ENCODE measurements around the gene ARL14.
A peak's percentile ranks its signal among the peaks of the same experiment; 100 is the strongest.

ARL14 gene

DNA sequence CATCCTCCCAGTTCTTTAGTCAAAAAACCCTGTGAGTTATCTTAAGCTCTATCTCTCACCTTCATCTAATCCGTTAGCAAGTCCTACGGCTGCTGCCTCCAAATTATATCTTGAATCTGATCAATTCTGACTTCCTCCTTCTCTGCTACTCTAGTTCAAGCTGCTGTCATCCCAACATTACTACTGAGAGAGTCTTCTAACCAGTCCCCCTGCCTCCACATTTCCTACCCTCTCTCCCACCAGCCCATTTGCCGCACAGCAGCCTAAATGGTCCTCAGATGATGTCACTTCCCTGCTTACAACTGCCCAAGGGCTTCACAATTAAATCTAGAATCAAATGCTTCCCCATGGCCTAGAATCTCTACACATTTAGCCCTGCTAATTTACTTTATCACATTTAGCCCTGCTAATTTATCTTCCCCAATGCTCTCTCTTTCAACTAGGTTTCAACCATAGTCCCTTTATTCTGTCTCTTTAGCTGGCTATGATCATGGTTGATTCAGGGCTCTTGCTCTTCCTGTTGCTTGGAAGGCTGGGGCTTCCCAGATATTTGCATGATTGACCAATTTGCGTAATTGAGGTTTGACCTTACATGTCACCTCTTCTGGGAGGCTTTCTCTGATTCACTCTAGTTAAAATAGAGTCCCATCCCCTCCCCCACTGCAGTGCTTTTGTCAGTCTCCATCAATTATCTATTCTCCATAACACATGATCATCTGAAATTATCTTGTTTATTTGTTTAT, 11.0 kb upstream of the ARL14 start:
- peak overlapping the region; percentile 60 for H3K27ac Mint-ChIP-seq
- H3K9me3 Mint-ChIP-seq = no peaks in the 10 kb centered on the region
- H3K27me3 Mint-ChIP-seq = peaks cover 4% of the 10 kb centered on the region
- DNase-seq (peak; percentile 9), ATAC-seq (peak; percentile 65)
- peaks cover 13% of the 10 kb centered on the region for H3K4me1 Mint-ChIP-seq
- H3K4me3 Mint-ChIP-seq = no peak overlapping the region
- no peaks in the 10 kb centered on the region for H3K36me3 Mint-ChIP-seq (ENCODE audit: low read depth)

GRCh38 chr3:160667452-160667851, 9.5 kb upstream of the ARL14 start:
- DNase-seq (no peak), ATAC-seq (peak; percentile 58)
- peaks cover 13% of the 10 kb centered on the region for H3K4me1 Mint-ChIP-seq
- no peak overlapping the region for H3K27ac Mint-ChIP-seq
- H3K27me3 Mint-ChIP-seq = peaks cover 4% of the 10 kb centered on the region
- H3K4me3 Mint-ChIP-seq = no peak overlapping the region
- H3K36me3 Mint-ChIP-seq (ENCODE audit: low read depth) = no peaks in the 10 kb centered on the region
- H3K9me3 Mint-ChIP-seq = no peaks in the 10 kb centered on the region

DNA sequence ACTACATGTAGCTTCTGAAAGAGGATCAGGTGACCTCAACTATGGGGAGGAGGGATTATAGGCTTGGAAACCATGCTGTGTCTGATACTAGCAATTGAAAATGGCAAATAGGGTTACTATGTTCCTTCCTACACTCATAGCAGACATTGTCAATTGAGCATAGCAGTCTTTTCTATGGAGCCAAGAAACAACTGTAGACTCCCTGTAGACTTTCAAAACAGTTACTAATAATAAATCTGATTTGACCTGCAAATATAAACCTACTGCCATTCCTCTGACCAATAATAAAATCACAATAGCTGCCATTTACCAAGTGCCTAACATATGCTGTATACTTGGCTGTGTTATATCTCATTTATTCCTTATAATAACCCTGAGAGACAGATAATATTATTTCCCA, 8.5 kb upstream of the ARL14 start:
- DNase-seq (no peak), ATAC-seq (no peak)
- Mint-ChIP-seq H3K36me3 (ENCODE audit: low read depth) (no peaks in the 10 kb centered on the region), H3K27ac (no peak overlapping the region), H3K27me3 (peaks cover 4% of the 10 kb centered on the region), H3K4me1 (peaks cover 13% of the 10 kb centered on the region), H3K9me3 (no peaks in the 10 kb centered on the region), H3K4me3 (no peak overlapping the region)

DNA sequence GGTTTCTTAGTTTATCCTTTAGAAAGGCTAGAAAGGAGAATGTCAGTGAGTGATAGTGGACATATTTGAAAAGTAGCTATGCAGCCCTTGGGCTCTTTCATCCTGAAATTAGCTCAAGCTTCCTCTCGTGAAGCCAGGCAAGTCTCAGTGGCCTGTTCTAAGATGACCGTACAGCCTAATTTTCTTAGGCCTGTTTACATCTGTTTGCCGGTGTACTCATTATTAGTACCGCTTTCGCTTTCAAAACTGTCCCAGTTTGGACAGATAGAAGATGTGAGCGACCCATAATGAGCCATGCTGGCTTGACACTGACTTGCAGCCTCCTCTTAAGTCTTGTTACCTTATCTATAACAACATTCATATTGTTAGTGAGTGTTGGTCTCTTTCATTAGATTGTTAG, 5.7 kb upstream of the ARL14 start:
- no peak overlapping the region for H3K4me3 Mint-ChIP-seq
- DNase-seq (no peak), ATAC-seq (no peak)
- no peak overlapping the region for H3K27ac Mint-ChIP-seq
- peaks cover 5% of the 10 kb centered on the region for H3K4me1 Mint-ChIP-seq
- no peaks in the 10 kb centered on the region for H3K36me3 Mint-ChIP-seq (ENCODE audit: low read depth)
- H3K27me3 Mint-ChIP-seq = peaks cover 4% of the 10 kb centered on the region
- no peaks in the 10 kb centered on the region for H3K9me3 Mint-ChIP-seq

DNA sequence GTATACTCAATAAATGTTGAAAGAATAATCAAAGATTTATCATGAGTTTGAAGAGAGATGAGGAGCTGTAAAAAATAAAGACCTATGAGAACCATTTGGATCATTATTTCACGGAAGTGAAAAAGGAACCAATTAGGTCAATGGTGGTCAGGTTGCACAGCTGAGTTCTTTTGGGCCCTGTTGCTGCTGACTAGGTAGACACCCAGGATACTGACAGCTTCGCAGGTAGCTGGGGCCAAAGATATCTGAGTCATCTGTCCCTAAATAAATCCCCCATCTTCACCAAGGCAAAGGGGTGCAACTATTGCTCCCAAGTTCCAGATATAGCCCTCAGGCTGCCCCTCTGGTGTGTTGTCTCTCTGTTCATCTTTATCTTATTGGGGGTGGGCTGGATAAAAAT, 5.0 kb upstream of the ARL14 start:
- Mint-ChIP-seq H3K27me3 (peaks cover 4% of the 10 kb centered on the region), H3K4me1 (peaks cover 3% of the 10 kb centered on the region), H3K27ac (no peak overlapping the region), H3K4me3 (no peak overlapping the region), H3K9me3 (no peaks in the 10 kb centered on the region), H3K36me3 (ENCODE audit: low read depth) (no peaks in the 10 kb centered on the region)
- ATAC-seq (no peak), DNase-seq (no peak)

DNA sequence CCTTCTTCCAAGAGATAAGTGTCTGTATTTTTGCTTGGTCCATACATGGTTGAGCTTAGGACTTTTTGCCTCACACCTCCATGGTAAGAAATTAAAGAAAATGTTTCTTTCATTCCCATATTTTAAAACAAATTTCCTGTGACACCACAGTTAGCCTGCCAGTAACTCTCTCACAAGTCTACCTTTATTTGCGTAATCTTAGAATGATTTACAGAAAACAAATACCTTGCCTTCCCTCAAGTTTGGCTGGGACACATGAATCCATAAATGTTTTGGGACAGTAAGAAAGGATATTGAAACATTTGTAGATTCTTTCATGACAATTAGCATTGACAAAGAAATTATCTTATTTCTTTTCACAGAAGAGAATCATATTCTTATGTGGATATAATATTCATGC, 3.8 kb upstream of the ARL14 start:
- ATAC-seq = no peak
- no peak for DNase-seq
- H3K27ac Mint-ChIP-seq = no peak overlapping the region
- peaks cover 4% of the 10 kb centered on the region for H3K27me3 Mint-ChIP-seq
- H3K4me3 Mint-ChIP-seq = no peak overlapping the region
- H3K36me3 Mint-ChIP-seq (ENCODE audit: low read depth) = no peaks in the 10 kb centered on the region
- H3K9me3 Mint-ChIP-seq = no peaks in the 10 kb centered on the region
- no peaks in the 10 kb centered on the region for H3K4me1 Mint-ChIP-seq

GRCh38 chr3:160675566-160676124, 1.3 kb upstream of the ARL14 start:
- DNase-seq = no peak
- Mint-ChIP-seq H3K27ac (no peak overlapping the region), H3K9me3 (no peaks in the 10 kb centered on the region), H3K36me3 (ENCODE audit: low read depth) (no peaks in the 10 kb centered on the region), H3K4me3 (no peak overlapping the region), H3K27me3 (peaks cover 3% of the 10 kb centered on the region), H3K4me1 (no peaks in the 10 kb centered on the region)
- no peak for ATAC-seq

- ATAC-seq (no peak), DNase-seq (no peak)
- Mint-ChIP-seq H3K4me1 (no peaks in the 10 kb centered on the region), H3K4me3 (no peak overlapping the region), H3K27ac (no peak overlapping the region), H3K9me3 (no peaks in the 10 kb centered on the region), H3K36me3 (ENCODE audit: low read depth) (no peaks in the 10 kb centered on the region), H3K27me3 (peaks cover 3% of the 10 kb centered on the region)
These were observed 510 bp downstream of the ARL14 start for GRCh38 chr3:160677459-160677881.

GRCh38 chr3:160678292-160678842, 1.4 kb downstream of the ARL14 start:
- DNase-seq (no peak), ATAC-seq (no peak)
- H3K27ac Mint-ChIP-seq = no peak overlapping the region
- no peaks in the 10 kb centered on the region for H3K36me3 Mint-ChIP-seq (ENCODE audit: low read depth)
- no peaks in the 10 kb centered on the region for H3K4me1 Mint-ChIP-seq
- H3K9me3 Mint-ChIP-seq = no peaks in the 10 kb centered on the region
- H3K27me3 Mint-ChIP-seq = peaks cover 3% of the 10 kb centered on the region
- H3K4me3 Mint-ChIP-seq = no peak overlapping the region

DNA sequence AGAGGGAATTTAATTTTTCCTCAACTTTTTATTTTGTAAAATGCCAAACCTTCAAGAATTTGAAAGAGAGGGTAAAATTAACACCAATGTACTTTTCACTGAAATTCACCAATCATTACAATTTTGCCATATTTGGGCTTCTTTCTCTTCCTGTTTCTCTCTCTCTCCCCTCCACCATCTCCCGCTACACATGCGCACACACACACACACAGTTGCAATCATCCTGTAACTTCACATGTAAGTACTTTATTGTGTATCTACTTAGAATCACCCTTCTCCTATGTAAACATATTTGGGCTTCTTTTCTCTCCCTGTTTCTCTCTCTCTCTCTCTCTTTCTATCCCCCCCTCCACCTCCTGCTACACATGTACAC, 7.4 kb downstream of the ARL14 start:
- H3K27ac Mint-ChIP-seq = no peak overlapping the region
- peaks cover 3% of the 10 kb centered on the region for H3K27me3 Mint-ChIP-seq
- no peak for DNase-seq
- no peaks in the 10 kb centered on the region for H3K9me3 Mint-ChIP-seq
- ATAC-seq = no peak
- H3K4me3 Mint-ChIP-seq = no peak overlapping the region
- H3K36me3 Mint-ChIP-seq (ENCODE audit: low read depth) = no peaks in the 10 kb centered on the region
- no peaks in the 10 kb centered on the region for H3K4me1 Mint-ChIP-seq

- H3K4me3 Mint-ChIP-seq = no peak overlapping the region
- no peak for DNase-seq
- no peaks in the 10 kb centered on the region for H3K9me3 Mint-ChIP-seq
- H3K27ac Mint-ChIP-seq = no peak overlapping the region
- no peaks in the 10 kb centered on the region for H3K36me3 Mint-ChIP-seq (ENCODE audit: low read depth)
- H3K27me3 Mint-ChIP-seq = peaks cover 3% of the 10 kb centered on the region
- H3K4me1 Mint-ChIP-seq = no peaks in the 10 kb centered on the region
- no peak for ATAC-seq
These were observed 8.3 kb downstream of the ARL14 start for GRCh38 chr3:160685144-160685766.

DNA sequence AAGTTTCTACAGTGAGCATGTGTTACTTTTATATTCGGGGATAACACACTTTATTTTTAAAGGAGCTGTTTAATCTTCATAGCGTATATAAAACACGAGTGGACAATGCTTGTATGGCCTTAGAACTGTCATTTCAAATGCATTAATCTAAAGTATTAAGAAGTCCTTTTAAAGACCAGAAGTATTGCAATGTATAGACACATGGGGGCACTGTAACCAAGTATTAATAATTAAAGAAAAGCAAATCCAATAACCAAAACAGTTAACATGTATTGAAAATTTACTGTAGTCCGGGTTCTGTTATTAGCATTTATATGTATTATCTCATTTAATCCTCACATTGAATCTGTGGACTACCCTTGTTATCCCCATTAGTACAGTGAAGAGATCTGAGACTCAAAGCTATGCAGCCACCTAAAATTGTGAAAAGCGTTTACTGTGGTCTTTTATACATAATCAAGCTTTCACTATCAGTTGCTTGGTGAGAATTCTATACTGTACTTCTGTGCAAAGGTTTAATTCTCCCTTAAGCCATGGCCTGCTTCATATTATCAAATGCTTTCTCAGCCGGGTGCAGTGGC, 10.1 kb downstream of the ARL14 start:
- Mint-ChIP-seq H3K27me3 (no peaks in the 10 kb centered on the region), H3K4me3 (no peak overlapping the region), H3K27ac (no peak overlapping the region), H3K4me1 (no peaks in the 10 kb centered on the region), H3K36me3 (ENCODE audit: low read depth) (no peaks in the 10 kb centered on the region), H3K9me3 (no peaks in the 10 kb centered on the region)
- DNase-seq (no peak), ATAC-seq (no peak)

GRCh38 chr3:160691151-160691550, 14.2 kb downstream of the ARL14 start:
- Mint-ChIP-seq H3K36me3 (ENCODE audit: low read depth) (no peaks in the 10 kb centered on the region), H3K4me3 (no peak overlapping the region), H3K9me3 (no peaks in the 10 kb centered on the region), H3K27ac (no peak overlapping the region), H3K4me1 (no peaks in the 10 kb centered on the region), H3K27me3 (no peaks in the 10 kb centered on the region)
- ATAC-seq (no peak), DNase-seq (no peak)

GRCh38 chr3:160691962-160692361, 15.0 kb downstream of the ARL14 start:
- Mint-ChIP-seq H3K9me3 (no peaks in the 10 kb centered on the region), H3K27me3 (no peaks in the 10 kb centered on the region)

GRCh38 chr3:160693191-160693590, 16.2 kb downstream of the ARL14 start:
- Mint-ChIP-seq H3K36me3 (ENCODE audit: low read depth) (no peaks in the 10 kb centered on the region), H3K27me3 (no peaks in the 10 kb centered on the region), H3K4me3 (no peak overlapping the region), H3K4me1 (peaks cover 3% of the 10 kb centered on the region), H3K27ac (no peak overlapping the region), H3K9me3 (no peaks in the 10 kb centered on the region)
- no peak for DNase-seq
- no peak for ATAC-seq

More at GRCh38 chr3:160691962-160692361, 15.0 kb downstream of the ARL14 start:
- H3K4me1 Mint-ChIP-seq = no peaks in the 10 kb centered on the region
- H3K36me3 Mint-ChIP-seq (ENCODE audit: low read depth) = no peaks in the 10 kb centered on the region
- H3K4me3 Mint-ChIP-seq = no peak overlapping the region
- ATAC-seq (no peak), DNase-seq (no peak)
- H3K27ac Mint-ChIP-seq = no peak overlapping the region

All from activated naive CD8-positive, alpha-beta T cell treated with anti-CD3 and anti-CD28 coated beads, Interleukin-2, amount 50 U/mL, for 24 hours (primary cell).